ENCODE data around the gene OR10K1.

The OR10K1 gene

DNA sequence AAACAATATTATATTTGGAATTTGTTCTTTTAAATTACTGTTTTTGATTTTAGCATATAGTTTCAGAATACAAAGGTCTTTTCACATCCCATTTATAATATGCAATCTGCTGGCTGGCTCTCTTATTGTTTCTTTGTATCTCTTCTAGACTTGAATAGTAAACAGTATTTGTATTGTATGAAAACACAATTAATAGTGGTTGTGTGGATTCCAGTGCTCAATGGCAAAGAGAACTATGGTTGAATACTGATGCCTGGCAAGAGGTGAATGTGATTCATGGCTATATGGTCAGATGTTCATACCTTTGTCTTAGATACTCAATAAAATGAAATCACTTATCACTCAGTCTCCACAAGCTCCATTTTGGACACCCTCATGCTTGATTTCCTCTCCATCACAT, 55.3 kb downstream of the OR10K1 start:
- in situ Hi-C loops (cut with MboI; ENCODE audit: low sequenced_read_pairs): no loop called here
